GM12878 (cell line): ENCODE measurements around the gene TMEM229B.

Source experiments
- CEBPB ChIP-seq, 2 experiments: fragments of 150-350 bp in 1 of 2; IDR thresholded peaks; 2 replicates each; pipeline ENCODE4 v1.6.1; 2012 to 2014; ENCODE audit warnings: low read depth in 2 of 2, low read length in 2 of 2, borderline replicate concordance in 1 of 2, inconsistent platforms in 1 of 2
- EZH2 ChIP-seq: IDR thresholded peaks from 2 replicates; pipeline ENCODE4 v1.6.1; 2012; ENCODE audit warnings: low read depth, mild to moderate bottlenecking, control low read depth, inconsistent platforms, low read length, borderline replicate concordance; ENCODE audit not compliant: control insufficient read depth
- NRF1 ChIP-seq: conservative IDR thresholded peaks from 2 replicates; pipeline ENCODE4 v1.6.1; 2011; ENCODE audit warnings: mild to moderate bottlenecking, low read depth, low read length, improper control_type of control experiment
- TF ChIP-seq, protein P1 (sequence below), 3 experiments: IDR thresholded peaks in 2 of 3; conservative IDR thresholded peaks in 1 of 3; 2 replicates each; pipeline ENCODE4 v1.5.1; 2011; ENCODE audit warnings: low read depth in 3 of 3, low read length in 3 of 3, mild to moderate bottlenecking in 3 of 3, control low read depth in 2 of 3, moderate library complexity in 2 of 3, inconsistent platforms in 1 of 3, mixed read lengths in 1 of 3; ENCODE audit not compliant: control insufficient read depth in 2 of 3, insufficient read depth in 1 of 3; ENCODE audit errors: extremely low read depth in 1 of 3

DNA sequence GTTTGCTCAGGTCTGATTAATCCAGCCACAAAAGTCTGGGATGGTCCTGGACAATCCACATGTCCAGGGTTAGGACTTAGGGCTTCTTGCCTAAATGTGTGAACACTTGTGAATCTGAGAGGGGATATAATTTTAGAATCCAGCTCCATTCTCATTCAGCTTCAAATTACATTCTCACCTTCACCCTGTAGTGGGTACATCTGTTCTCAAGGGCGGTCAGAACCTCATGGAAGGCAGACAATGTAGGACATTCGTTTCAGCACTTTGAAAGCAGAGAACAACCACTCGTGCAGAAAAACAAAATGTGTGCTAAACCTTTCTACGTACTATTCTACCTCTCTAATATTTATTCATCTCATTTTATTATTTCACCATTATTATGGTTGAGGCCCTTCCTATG, 1.2 kb downstream of the TMEM229B start:
- TF ChIP-seq CEBPB (IDR thresholded peaks at IDR 0.05; ENCODE audit: borderline replicate concordance in 1 of 2, low read depth in 2 of 2, low read length in 2 of 2), result no peak
- TF ChIP-seq NRF1, result no peak
- TF ChIP-seq, protein P1, sequence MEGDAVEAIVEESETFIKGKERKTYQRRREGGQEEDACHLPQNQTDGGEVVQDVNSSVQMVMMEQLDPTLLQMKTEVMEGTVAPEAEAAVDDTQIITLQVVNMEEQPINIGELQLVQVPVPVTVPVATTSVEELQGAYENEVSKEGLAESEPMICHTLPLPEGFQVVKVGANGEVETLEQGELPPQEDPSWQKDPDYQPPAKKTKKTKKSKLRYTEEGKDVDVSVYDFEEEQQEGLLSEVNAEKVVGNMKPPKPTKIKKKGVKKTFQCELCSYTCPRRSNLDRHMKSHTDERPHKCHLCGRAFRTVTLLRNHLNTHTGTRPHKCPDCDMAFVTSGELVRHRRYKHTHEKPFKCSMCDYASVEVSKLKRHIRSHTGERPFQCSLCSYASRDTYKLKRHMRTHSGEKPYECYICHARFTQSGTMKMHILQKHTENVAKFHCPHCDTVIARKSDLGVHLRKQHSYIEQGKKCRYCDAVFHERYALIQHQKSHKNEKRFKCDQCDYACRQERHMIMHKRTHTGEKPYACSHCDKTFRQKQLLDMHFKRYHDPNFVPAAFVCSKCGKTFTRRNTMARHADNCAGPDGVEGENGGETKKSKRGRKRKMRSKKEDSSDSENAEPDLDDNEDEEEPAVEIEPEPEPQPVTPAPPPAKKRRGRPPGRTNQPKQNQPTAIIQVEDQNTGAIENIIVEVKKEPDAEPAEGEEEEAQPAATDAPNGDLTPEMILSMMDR (IDR thresholded peaks at IDR 0.05 in 2 of 3, conservative IDR thresholded peaks at IDR 0.05 in 1 of 3; ENCODE audit: control insufficient read depth in 2 of 3, extremely low read depth in 1 of 3, insufficient read depth in 1 of 3, low read depth in 3 of 3, low read length in 3 of 3), result no peak
- TF ChIP-seq EZH2, result no peak
